ENCODE data around the gene ALDH16A1. TPM values are rescaled to one million over a fixed set of nuclear protein-coding genes. Genes with fewer than 3 reads are reported as not detected.
"Not testable (repeated sequence)": the region's sequence is repeated elsewhere in the genome, so short reads cannot be mapped to it uniquely, and the experiment has no call there.

Gene ALDH16A1
- total RNA-seq, 4 donors from 2014 or later = 8.0 to 12.6 (median 9.9) TPM

GRCh38 chr19:49453757-49454240 is 774 bp downstream of the ALDH16A1 start:
- in situ Hi-C loops (cut with MboI; ENCODE audit: low sequenced_read_pairs in 4 of 4) (no loop called here), intact Hi-C loops (cut with DNase I; ENCODE audit: low total_unique reads) (loop anchor here (1.0 to 5.0 kb wide), 7 partner anchors 34 to 1349 kb away; partner anchors contain the start of genes FUZ, PRMT1, RPL13A and RPS11)
- Histone ChIP-seq H3K27ac (peak overlapping the region; percentile 90 to 97 (median 96)), H3K36me3 (no peaks in the 10 kb centered on the region), H3K4me3 (peak overlapping the region; percentile 61 to 100 (median 78)), H3K27me3 (no peaks in the 10 kb centered on the region), H3K4me1 (peaks cover 15 to 29% of the 10 kb centered on the region in 2 donors), H3K9me3 (no peaks in the 10 kb centered on the region)
- no peak for TF ChIP-seq POLR2A (IDR thresholded peaks at IDR 0.05)
- DNase-seq (no peak), ATAC-seq (peak in 1 of 2 donors; percentile 4)

- Histone ChIP-seq H3K4me3 (no peak overlapping the region), H3K27ac (peak overlapping the region; percentile 57 to 72 (median 64)), H3K9me3 (no peaks in the 10 kb centered on the region), H3K4me1 (peaks cover 10 to 19% of the 10 kb centered on the region in 2 donors), H3K27me3 (no peaks in the 10 kb centered on the region), H3K36me3 (no peaks in the 10 kb centered on the region)
- in situ Hi-C loops (cut with MboI; ENCODE audit: low sequenced_read_pairs in 4 of 4) (no loop called here), intact Hi-C loops (cut with DNase I; ENCODE audit: low total_unique reads) (no loop called here)
- TF ChIP-seq POLR2A (IDR thresholded peaks at IDR 0.05) = no peak
- TF ChIP-seq CTCF (IDR thresholded peaks at IDR 0.05 in 4 of 5, conservative IDR thresholded peaks at IDR 0.05 in 1 of 5) = no peak
- DNase-seq = no peak
- ATAC-seq = no peak
These were observed 2.7 kb downstream of the ALDH16A1 start for GRCh38 chr19:49455773-49456172.

GRCh38 chr19:49456326-49456725 is 3.3 kb downstream of the ALDH16A1 start:
- in situ Hi-C loops (cut with MboI; ENCODE audit: low sequenced_read_pairs in 4 of 4) (no loop called here), intact Hi-C loops (cut with DNase I; ENCODE audit: low total_unique reads) (no loop called here)
- DNase-seq (no peak), ATAC-seq (no peak)
- TF ChIP-seq CTCF (IDR thresholded peaks at IDR 0.05 in 4 of 5, conservative IDR thresholded peaks at IDR 0.05 in 1 of 5) (no peak), POLR2A (IDR thresholded peaks at IDR 0.05) (no peak)
- no peak overlapping the region for H3K4me3 ChIP-seq
- no peaks in the 10 kb centered on the region for H3K9me3 ChIP-seq
- H3K27ac ChIP-seq = peak overlapping the region; percentile 57 to 72 (median 64)
- H3K36me3 ChIP-seq = no peaks in the 10 kb centered on the region
- H3K4me1 ChIP-seq = peaks cover 10 to 17% of the 10 kb centered on the region in 2 donors
- no peaks in the 10 kb centered on the region for H3K27me3 ChIP-seq

GRCh38 chr19:49458567-49458903 is 5.5 kb downstream of the ALDH16A1 start:
- Histone ChIP-seq H3K27ac (peak overlapping the region; percentile 57 to 72 (median 60)), H3K27me3 (no peaks in the 10 kb centered on the region), H3K36me3 (no peaks in the 10 kb centered on the region), H3K4me3 (no peak overlapping the region), H3K4me1 (peaks cover 10 to 17% of the 10 kb centered on the region in 2 donors), H3K9me3 (no peaks in the 10 kb centered on the region)
- no peak for DNase-seq
- intact Hi-C loops (cut with DNase I; ENCODE audit: low total_unique reads) = no loop called here
- in situ Hi-C loops (cut with MboI; ENCODE audit: low sequenced_read_pairs in 4 of 4) = no loop called here
- TF ChIP-seq CTCF (IDR thresholded peaks at IDR 0.05 in 4 of 5, conservative IDR thresholded peaks at IDR 0.05 in 1 of 5) (no peak), POLR2A (IDR thresholded peaks at IDR 0.05) (no peak)
- ATAC-seq = no peak

- no peak overlapping the region for H3K27ac ChIP-seq
- no peak overlapping the region for H3K4me3 ChIP-seq
- intact Hi-C loops (cut with DNase I; ENCODE audit: low total_unique reads) = no loop called here
- H3K9me3 ChIP-seq = no peaks in the 10 kb centered on the region
- ATAC-seq = no peak
- DNase-seq = no peak
- TF ChIP-seq CTCF (IDR thresholded peaks at IDR 0.05 in 4 of 5, conservative IDR thresholded peaks at IDR 0.05 in 1 of 5) (no peak), POLR2A (IDR thresholded peaks at IDR 0.05) (no peak)
- in situ Hi-C loops (cut with MboI; ENCODE audit: low sequenced_read_pairs in 4 of 4) = no loop called here
- no peaks in the 10 kb centered on the region for H3K36me3 ChIP-seq
- peaks cover 2 to 9% of the 10 kb centered on the region in 2 donors for H3K4me1 ChIP-seq
- H3K27me3 ChIP-seq = no peaks in the 10 kb centered on the region
These were observed 6.4 kb downstream of the ALDH16A1 start for GRCh38 chr19:49459388-49459787.

GRCh38 chr19:49461130-49461529 is 8.1 kb downstream of the ALDH16A1 start:
- H3K9me3 ChIP-seq; intact Hi-C loops (cut with DNase I; ENCODE audit: low total_unique reads); H3K4me1 ChIP-seq; H3K4me3 ChIP-seq; DNase-seq; in situ Hi-C loops (cut with MboI; ENCODE audit: low sequenced_read_pairs in 4 of 4); H3K27me3 ChIP-seq; ATAC-seq; H3K36me3 ChIP-seq; H3K27ac ChIP-seq: not testable (repeated sequence)

Measured in gastrocnemius medialis (tissue), 4 donors.